Activated CD4-positive, alpha-beta T cell treated with anti-CD3 and anti-CD28 coated beads for 1 hour (primary cell): ENCODE data around the gene HRC.
"Not testable (repeated sequence)": the region's sequence is repeated elsewhere in the genome, so short reads cannot be mapped to it uniquely, and the experiment has no call there.

Source experiments
- DNase-seq: peaks from one replicate; pipeline ENCODE4 v3.0.0-alpha.2; 2020

The HRC gene

GRCh38 chr19:49160450-49161189, 5.4 kb upstream of the HRC start:
- no peak for DNase-seq

GRCh38 chr19:49157445-49158224, 2.4 kb upstream of the HRC start, which contains the start of gene TRPM4:
TRPM4 (plus strand) TSS chr19:49157792; CDS start chr19:49157867, 75 bp downstream.
- no peak for DNase-seq

- no peak for DNase-seq
Observed at GRCh38 chr19:49155820-49156346, 687 bp upstream of the HRC start.

- no peak for DNase-seq
Observed at GRCh38 chr19:49154279-49154678, 917 bp downstream of the HRC start.

- no peak for DNase-seq
Observed at GRCh38 chr19:49153167-49153809, 1.9 kb downstream of the HRC start.

- DNase-seq, result no peak
Observed at GRCh38 chr19:49152119-49152550, 3.1 kb downstream of the HRC start.

GRCh38 chr19:49151267-49152118, 3.7 kb downstream of the HRC start:
- DNase-seq, result no peak

GRCh38 chr19:49150944-49151243, 4.3 kb downstream of the HRC start:
- DNase-seq, result no peak

- no peak for DNase-seq
Observed at GRCh38 chr19:49150106-49150943, 4.9 kb downstream of the HRC start.

GRCh38 chr19:49149652-49150105, 5.5 kb downstream of the HRC start:
- no peak for DNase-seq

- DNase-seq, result peak; percentile 59
Observed at GRCh38 chr19:49148784-49149651, 6.2 kb downstream of the HRC start.

GRCh38 chr19:49148044-49148682, 7.0 kb downstream of the HRC start:
- no peak for DNase-seq

- not testable (repeated sequence) for DNase-seq
Observed at GRCh38 chr19:49146408-49146770, 8.8 kb downstream of the HRC start.

GRCh38 chr19:49145573-49146407, 9.4 kb downstream of the HRC start:
- peak; percentile 61 for DNase-seq

GRCh38 chr19:49142866-49143335, 12.3 kb downstream of the HRC start:
- no peak for DNase-seq

- no peak for DNase-seq
Observed at GRCh38 chr19:49141352-49141751, 13.8 kb downstream of the HRC start.

- DNase-seq, result no peak
Observed at GRCh38 chr19:49140951-49141350, 14.2 kb downstream of the HRC start.

- DNase-seq, result no peak
Observed at GRCh38 chr19:49136771-49137171, 18.4 kb downstream of the HRC start.

GRCh38 chr19:49135686-49136085, 19.5 kb downstream of the HRC start:
- DNase-seq, result no peak
